Activated CD4-positive, alpha-beta T cell treated with anti-CD3 and anti-CD28 coated beads for 48 hours (primary cell): ENCODE results near the gene TKTL2.
"Not testable (repeated sequence)": the region's sequence is repeated elsewhere in the genome, so short reads cannot be mapped to it uniquely, and the experiment has no call there.

Experiments used
- DNase-seq: peaks from one replicate; pipeline ENCODE4 v3.0.0-alpha.2; 2020

The TKTL2 gene

DNA sequence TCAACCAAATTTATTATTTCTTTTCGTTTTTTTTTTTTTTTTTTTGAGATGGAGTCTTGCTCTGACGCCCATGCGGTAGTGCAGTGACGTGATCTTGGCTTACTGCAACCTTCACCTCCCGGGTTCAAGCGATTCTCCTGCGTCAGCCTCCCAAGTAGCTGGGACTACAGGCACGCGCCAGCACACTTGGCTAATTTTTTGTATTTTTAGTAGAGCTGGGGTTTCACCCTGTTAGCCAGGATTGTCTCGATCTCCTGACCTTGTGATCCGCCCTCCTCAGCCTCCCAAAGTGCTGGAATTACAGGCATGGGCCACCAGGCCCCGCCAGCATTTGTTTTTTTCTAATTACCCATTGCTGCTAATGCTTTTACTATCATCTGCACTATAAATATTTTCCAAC lies 26.5 kb downstream of the TKTL2 start:
- DNase-seq, result not testable (repeated sequence)

DNA sequence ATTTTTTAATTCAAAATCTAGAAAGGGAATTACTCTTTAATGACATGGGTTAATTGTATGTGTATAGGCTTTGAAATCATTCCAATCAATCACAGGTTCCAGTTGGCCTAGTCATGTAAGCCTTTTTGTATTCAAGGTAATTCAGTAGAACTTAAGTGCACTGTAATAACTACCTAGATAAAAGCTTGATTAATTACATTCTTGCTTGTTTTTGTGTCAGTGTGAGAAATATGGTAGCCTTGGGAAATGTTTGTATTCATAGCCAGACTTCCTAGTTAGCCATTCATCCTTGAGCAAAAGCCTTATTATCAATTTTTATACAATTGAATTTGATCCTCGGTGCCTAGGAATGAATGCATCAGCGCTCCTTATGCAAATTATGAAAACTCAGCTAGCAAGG lies 33.5 kb downstream of the TKTL2 start:
- no peak for DNase-seq
